LNCaP clone FGC (cell line): ENCODE measurements around the gene RPS3A.
A peak's percentile ranks its signal among the peaks of the same experiment; 100 is the strongest.

ENCODE experiments used
- DNase-seq: peaks from one replicate; pipeline ENCODE4 v3.0.0-alpha.2; 2011; ENCODE audit warnings: low read depth
- H3K4me3 ChIP-seq: 2 replicates; pipeline ENCODE4 v1.5.1; 2011; ENCODE audit warnings: mild to moderate bottlenecking, low read depth, low read length, control low read depth
- CTCF ChIP-seq: IDR thresholded peaks from 2 replicates; pipeline ENCODE4 v1.5.1; 2012; ENCODE audit warnings: mild to moderate bottlenecking; ENCODE audit not compliant: control insufficient read depth, insufficient read depth; ENCODE audit errors: extremely low read depth

RPS3A gene

GRCh38 chr4:151150821-151151580 is 51.6 kb downstream of the RPS3A start:
- TF ChIP-seq CTCF, result no peak
- no peak overlapping the region for H3K4me3 ChIP-seq
- DNase-seq, result no peak

- TF ChIP-seq CTCF, result no peak
- DNase-seq, result peak; percentile 58
- H3K4me3 ChIP-seq, result no peak overlapping the region
Observed at GRCh38 chr4:151152028-151152427, 52.6 kb downstream of the RPS3A start.

GRCh38 chr4:151153585-151153984 is 54.2 kb downstream of the RPS3A start:
- H3K4me3 ChIP-seq, result no peak overlapping the region
- DNase-seq, result peak; percentile 25
- TF ChIP-seq CTCF, result no peak
